ENCODE results near the gene DLL3. TPM values are rescaled to one million over a fixed set of nuclear protein-coding genes. Genes with fewer than 3 reads are reported as not detected.

The DLL3 gene
- total RNA-seq, 2 donors from 2014 or later: not detected

DNA sequence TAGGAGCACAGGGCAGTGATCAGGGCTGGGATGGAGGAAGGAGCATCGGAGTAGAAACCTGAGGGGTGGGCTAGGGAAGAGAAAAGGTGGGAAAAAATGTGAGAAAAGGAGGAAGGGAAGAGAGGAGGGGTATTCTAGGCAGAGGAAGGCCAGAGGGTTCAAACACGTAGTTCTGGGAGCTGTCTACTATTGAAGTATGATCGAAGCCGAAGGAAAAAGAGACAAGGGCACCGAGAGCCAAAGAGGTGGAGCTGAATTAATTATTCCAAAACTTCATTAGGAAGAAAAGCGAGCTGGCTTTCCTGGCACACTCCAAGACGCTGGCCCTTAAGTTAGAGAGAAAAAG lies 7.8 kb downstream of the DLL3 start:
- Histone ChIP-seq H3K4me3 (no peak overlapping the region), H3K9ac (ENCODE audit: low read depth in 2 of 2, low read length in 2 of 2) (no peak overlapping the region), H3K27ac (no peak overlapping the region), H3K36me3 (no peaks in the 10 kb centered on the region), H3K4me1 (no peaks in the 10 kb centered on the region), H3K27me3 (peaks cover 38% of the 10 kb centered on the region), H3K9me3 (no peaks in the 10 kb centered on the region)
- intact Hi-C loops (cut with DNase I): no loop called here
- TF ChIP-seq, protein P1, sequence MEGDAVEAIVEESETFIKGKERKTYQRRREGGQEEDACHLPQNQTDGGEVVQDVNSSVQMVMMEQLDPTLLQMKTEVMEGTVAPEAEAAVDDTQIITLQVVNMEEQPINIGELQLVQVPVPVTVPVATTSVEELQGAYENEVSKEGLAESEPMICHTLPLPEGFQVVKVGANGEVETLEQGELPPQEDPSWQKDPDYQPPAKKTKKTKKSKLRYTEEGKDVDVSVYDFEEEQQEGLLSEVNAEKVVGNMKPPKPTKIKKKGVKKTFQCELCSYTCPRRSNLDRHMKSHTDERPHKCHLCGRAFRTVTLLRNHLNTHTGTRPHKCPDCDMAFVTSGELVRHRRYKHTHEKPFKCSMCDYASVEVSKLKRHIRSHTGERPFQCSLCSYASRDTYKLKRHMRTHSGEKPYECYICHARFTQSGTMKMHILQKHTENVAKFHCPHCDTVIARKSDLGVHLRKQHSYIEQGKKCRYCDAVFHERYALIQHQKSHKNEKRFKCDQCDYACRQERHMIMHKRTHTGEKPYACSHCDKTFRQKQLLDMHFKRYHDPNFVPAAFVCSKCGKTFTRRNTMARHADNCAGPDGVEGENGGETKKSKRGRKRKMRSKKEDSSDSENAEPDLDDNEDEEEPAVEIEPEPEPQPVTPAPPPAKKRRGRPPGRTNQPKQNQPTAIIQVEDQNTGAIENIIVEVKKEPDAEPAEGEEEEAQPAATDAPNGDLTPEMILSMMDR (IDR thresholded peaks at IDR 0.05): no peak
- DNase-seq: no peak

DNA sequence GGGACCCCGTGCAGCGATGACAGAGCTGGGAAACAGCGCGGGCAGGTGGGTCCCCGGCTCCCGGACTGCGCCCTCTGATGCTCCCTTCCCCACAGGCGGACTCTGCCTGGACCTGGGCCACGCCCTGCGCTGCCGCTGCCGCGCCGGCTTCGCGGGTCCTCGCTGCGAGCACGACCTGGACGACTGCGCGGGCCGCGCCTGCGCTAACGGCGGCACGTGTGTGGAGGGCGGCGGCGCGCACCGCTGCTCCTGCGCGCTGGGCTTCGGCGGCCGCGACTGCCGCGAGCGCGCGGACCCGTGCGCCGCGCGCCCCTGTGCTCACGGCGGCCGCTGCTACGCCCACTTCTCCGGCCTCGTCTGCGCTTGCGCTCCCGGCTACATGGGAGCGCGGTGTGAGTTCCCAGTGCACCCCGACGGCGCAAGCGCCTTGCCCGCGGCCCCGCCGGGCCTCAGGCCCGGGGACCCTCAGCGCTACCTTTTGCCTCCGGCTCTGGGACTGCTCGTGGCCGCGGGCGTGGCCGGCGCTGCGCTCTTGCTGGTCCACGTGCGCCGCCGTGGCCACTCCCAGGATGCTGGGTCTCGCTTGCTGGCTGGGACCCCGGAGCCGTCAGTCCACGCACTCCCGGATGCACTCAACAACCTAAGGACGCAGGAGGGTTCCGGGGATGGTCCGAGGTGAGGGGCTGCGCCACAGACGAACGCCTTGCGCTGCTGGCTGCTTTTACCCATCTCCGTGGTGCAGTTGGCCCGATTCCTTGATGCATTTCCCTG lies 8.4 kb downstream of the DLL3 start:
- peaks cover 38% of the 10 kb centered on the region for H3K27me3 ChIP-seq
- no peaks in the 10 kb centered on the region for H3K9me3 ChIP-seq
- H3K27ac ChIP-seq: no peak overlapping the region
- H3K4me3 ChIP-seq: peak overlapping the region; percentile 35
- H3K36me3 ChIP-seq: no peaks in the 10 kb centered on the region
- H3K9ac ChIP-seq (ENCODE audit: low read depth in 2 of 2, low read length in 2 of 2): no peak overlapping the region
- TF ChIP-seq, protein P1 (IDR thresholded peaks at IDR 0.05): no peak
- peak; percentile 26 for DNase-seq
- intact Hi-C loops (cut with DNase I): no loop called here
- no peaks in the 10 kb centered on the region for H3K4me1 ChIP-seq

DNA sequence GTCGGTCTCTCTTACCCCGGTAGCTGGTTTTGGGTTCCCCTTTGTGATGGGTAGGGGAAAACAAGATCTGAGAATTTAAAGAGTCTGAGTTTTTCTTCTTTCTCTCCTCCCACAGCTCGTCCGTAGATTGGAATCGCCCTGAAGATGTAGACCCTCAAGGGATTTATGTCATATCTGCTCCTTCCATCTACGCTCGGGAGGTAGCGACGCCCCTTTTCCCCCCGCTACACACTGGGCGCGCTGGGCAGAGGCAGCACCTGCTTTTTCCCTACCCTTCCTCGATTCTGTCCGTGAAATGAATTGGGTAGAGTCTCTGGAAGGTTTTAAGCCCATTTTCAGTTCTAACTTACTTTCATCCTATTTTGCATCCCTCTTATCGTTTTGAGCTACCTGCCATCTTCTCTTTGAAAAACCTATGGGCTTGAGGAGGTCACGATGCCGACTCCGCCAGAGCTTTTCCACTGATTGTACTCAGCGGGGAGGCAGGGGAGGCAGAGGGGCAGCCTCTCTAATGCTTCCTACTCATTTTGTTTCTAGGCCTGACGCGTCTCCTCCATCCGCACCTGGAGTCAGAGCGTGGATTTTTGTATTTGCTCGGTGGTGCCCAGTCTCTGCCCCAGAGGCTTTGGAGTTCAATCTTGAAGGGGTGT lies 9.1 kb downstream of the DLL3 start:
- Histone ChIP-seq H3K27me3 (peaks cover 38% of the 10 kb centered on the region), H3K9ac (ENCODE audit: low read depth in 2 of 2, low read length in 2 of 2) (no peak overlapping the region), H3K27ac (no peak overlapping the region), H3K4me1 (no peaks in the 10 kb centered on the region), H3K4me3 (peak overlapping the region; percentile 35), H3K9me3 (no peaks in the 10 kb centered on the region), H3K36me3 (no peaks in the 10 kb centered on the region)
- TF ChIP-seq, protein P1 (IDR thresholded peaks at IDR 0.05): no peak
- intact Hi-C loops (cut with DNase I): no loop called here
- no peak for DNase-seq

DNA sequence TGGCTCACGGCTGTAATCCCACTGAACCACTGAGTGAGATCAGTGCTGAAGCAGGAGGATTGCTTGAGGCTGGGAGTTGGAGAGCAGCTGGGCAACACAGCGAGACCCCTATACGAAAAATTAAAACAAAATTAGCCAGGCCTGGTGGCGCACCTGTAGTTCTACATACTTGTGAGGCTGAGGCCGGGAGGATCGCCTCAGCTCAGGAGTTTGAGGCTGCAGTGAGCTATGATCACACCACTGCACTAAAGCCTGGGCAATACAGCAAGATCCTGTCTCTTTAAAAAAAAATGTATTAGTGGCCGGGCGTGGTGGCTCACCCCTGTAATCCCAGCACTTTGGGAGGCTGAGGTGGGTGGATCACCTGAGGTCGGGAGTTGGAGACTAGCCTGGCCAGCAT lies 9.9 kb downstream of the DLL3 start:
- H3K36me3 ChIP-seq: no peaks in the 10 kb centered on the region
- intact Hi-C loops (cut with DNase I): no loop called here
- TF ChIP-seq, protein P1 (IDR thresholded peaks at IDR 0.05): no peak

DNA sequence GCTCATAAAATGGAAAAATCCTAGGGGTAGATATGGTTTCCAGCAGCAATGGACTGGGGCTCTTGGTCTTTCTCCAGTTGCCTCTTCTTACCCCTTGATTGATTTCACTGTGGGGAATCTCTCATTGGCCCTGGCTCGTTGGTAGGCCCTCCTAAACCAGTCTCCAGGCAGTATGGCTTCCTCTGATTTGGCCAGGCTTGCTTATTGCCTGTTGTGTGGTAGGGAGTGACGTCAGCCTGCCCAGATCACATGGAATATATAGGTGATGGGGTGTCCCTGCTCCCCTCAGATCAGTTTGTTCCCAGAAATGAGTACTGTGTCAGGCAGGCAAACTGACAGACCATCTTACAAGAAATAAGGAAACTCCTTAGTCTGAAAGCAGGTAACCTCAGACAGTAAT lies 10.5 kb downstream of the DLL3 start:
- H3K36me3 ChIP-seq: no peaks in the 10 kb centered on the region

More for the DNA sequence above, 9.9 kb downstream of the DLL3 start:
- no peak for DNase-seq
- peaks cover 38% of the 10 kb centered on the region for H3K27me3 ChIP-seq
- no peaks in the 10 kb centered on the region for H3K4me1 ChIP-seq
- H3K4me3 ChIP-seq: no peak overlapping the region
- H3K27ac ChIP-seq: no peak overlapping the region
- H3K9ac ChIP-seq (ENCODE audit: low read depth in 2 of 2, low read length in 2 of 2): no peak overlapping the region
- H3K9me3 ChIP-seq: no peaks in the 10 kb centered on the region

More for the DNA sequence above, 10.5 kb downstream of the DLL3 start:
- no peak overlapping the region for H3K27ac ChIP-seq
- peaks cover 44% of the 10 kb centered on the region for H3K27me3 ChIP-seq
- no peak overlapping the region for H3K4me3 ChIP-seq
- TF ChIP-seq, protein P1 (IDR thresholded peaks at IDR 0.05): no peak
- H3K9me3 ChIP-seq: no peaks in the 10 kb centered on the region
- no peaks in the 10 kb centered on the region for H3K4me1 ChIP-seq
- intact Hi-C loops (cut with DNase I): no loop called here
- no peak overlapping the region for H3K9ac ChIP-seq (ENCODE audit: low read depth in 2 of 2, low read length in 2 of 2)
- no peak for DNase-seq

Measured in colonic mucosa (tissue), 4 donors.